GM21529 (cell line): Measurements from ENCODE around the gene RAD51B.
A peak's percentile ranks its signal among the peaks of the same experiment; 100 is the strongest.

ENCODE experiments used
- ATAC-seq: cut with Tn5 transposase; IDR thresholded peaks from one replicate; pipeline ENCODE4 v1.9.1; 2021; ENCODE audit not compliant: unreplicated experiment

The RAD51B gene

DNA sequence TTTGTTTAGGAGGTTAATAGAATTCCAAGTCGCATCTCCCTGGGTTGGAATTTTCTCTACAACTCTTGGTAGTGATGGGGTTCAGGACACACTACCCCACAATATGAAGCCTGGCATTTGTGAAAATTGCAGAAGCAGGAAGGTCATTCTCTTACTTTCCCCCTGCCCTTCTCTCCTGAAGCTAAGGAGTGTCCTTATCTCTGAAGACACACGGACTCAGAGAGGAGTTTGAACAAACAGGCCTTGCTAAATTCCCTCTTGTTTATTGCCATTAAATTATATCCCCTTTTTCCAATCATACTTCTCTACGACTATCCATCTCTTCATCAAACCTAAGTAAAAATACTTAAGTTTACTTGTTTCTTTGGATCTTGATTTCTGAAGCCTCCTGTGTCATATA lies 443.0 kb downstream of the RAD51B start:
- no peak for ATAC-seq

DNA sequence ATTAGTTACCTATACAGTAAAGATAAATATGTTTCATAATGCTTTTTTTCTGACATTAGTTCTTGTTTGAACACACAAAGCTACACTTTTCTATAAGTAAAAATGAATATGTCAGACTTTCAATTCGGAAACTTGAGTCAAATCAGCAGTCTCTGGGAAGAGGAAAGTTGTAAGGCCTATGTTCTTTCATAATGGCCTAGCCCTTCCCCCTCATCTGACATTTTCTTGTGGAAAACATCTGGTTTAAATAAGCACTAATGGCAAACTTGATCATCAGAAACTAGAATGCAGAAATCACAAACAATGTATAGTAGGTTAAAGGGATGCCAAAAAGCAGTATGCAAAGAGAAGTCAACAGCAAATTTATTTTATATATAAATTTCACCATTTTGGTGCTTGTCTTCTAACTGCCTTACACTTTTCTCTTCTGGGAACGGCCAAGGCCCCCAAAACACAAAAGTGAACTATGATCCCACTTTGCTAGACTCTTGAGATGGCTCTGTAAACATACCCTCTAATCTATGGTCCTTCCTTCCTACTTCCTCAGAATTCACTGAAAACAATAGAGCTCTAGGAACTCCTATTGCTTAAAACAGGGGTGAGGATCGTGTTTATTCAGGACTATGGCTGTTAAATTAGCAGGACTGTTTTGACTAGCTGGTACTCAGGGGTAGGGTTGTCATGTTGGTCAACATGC lies 444.1 kb downstream of the RAD51B start:
- ATAC-seq: no peak

DNA sequence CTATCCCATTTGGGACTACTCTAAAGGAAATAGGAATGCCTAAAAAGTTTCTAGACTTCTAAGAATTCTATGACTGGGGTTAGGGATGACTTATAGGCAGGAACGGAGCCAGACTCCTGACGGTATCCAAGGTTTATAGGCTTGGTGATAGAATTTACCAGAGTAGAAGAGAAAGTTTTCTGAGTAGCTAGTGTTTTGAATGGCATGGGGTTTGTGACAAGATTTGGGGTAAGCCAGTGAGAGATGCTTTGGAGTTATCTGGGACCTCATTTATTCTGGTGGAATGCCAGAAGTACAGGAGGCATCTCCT lies 444.6 kb downstream of the RAD51B start:
- no peak for ATAC-seq

DNA sequence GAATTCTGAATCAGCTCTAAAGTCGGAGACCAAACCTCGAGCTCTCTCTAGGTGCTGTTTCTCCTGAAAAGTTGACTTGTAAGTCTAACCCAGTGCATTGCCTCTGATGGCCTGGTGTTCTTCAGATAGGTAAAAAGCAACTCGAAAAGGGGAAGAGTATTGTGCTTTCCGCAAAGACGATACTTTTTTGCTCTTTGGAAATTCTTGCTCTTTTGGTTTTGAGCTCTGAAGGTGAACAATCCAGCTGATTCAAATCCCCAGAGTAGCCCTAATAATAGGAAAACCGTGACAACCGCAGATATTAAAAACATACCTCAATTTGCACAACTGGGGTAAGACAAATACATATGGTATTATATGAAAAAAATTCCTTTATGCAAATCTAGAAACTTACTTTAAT lies 447.4 kb downstream of the RAD51B start:
- ATAC-seq: no peak

DNA sequence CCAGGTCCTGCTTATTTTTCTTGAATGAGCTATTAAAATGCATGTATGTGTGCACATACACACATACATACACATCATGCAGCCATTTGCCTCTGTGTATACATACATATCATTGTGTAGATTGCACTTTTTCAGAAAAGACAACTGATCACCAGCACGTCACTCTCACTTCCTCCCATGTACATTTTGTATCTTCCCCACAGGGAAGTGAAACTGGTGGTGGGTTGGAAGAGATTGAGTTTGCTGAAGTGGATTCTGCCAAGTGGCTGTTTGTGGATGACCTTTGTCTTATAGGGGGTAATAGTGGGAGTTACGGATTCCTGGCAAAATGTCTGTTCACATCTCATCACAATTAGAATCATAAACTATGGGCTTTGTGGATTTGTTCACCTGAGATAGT lies 448.6 kb downstream of the RAD51B start:
- ATAC-seq: peak; percentile 60

DNA sequence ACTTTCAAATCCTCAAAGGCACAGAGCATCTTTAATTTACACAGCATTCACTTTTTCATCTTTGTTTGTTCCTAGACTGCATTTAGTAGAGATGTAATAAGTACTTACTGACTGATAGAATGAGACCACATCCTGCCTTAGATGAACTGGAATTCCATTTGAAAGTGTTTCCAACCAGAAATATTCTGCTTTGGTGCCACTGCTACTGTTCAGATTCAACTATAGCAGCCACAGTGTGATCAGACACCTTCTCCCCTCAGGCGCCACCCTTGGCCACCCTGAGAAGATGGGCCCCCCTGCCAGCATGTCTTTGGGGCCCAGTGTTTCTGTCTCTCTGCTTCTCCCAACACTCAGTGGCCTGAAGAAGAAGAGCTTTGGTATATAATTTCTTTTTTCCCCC lies 449.1 kb downstream of the RAD51B start:
- ATAC-seq: no peak

DNA sequence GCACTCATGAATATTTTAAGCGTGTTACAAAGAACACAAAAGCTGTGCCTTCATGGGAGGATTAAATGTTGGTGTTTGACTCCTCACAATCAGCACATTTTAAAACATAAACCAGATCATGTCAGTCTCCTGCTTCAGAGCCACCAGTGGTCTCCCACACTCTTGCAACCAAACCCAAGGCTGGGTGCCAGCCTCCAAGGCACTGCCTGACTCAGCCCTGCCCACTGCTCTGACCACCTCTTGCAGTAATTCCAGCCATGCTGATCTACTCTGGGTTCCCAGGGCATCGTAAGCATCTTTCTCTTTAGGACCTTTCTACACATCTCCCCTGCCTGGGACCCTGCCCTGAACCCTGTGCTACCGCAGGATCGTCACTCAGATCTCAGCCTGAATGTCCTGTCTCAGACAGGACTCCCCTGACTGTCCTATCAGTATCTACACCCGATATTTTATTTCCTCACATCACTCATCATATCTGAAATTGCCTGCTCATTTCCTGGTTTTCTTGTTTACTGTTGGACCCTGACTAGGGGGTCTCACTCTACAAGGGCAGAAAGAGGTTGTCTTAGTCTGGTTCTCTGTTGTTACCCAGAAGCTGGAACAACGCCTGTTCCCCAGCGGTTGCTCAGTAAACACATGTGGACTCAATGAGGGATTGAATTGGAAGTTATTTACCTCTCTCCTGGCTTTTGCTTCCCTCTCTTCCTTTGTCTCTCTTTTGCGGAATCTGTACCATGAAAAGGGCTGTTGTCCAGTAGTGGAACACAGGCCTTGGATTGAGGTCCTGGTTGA lies 449.8 kb downstream of the RAD51B start:
- ATAC-seq: no peak

DNA sequence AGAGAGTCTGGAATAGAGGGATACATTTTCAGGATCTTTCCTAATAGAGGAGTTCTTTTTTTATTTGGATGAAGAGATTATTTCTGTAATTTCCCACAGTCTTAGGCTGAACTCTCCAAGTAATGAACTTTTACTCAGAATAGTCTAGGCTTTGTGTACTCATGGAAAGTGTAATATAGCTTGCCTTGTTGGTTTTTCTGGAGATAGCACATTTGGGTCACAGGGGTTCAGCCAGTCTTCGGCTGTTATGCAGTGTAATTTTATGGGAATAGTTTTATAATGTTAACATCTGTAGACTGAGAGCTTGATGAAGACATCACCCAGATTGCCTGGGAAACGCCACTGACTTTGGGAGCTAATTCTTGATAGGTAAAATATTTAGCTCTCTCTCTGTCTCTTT lies 450.8 kb downstream of the RAD51B start:
- ATAC-seq: no peak

DNA sequence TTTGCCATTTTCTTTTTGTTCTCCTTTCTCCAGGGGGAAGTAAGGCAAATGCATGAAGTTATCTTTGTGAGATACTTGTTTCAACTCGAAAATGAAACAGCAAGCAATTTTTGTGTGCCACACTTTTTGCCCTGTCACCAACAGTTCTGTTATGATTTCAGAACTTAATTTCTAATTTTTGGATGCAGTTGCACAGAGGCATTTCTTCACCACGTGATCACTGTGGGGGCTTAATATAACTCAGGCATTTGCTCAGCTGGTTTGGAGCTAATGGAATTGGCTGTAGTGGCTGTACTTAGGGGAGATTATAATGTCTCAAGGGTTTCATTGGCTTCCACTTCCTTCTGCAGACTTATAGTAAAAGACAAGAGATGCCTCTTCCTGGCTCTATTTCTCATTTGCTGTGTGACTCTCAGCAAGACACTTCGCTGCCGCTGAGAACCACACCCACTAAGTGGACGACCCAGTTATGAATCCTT lies 452.4 kb downstream of the RAD51B start:
- ATAC-seq: no peak

DNA sequence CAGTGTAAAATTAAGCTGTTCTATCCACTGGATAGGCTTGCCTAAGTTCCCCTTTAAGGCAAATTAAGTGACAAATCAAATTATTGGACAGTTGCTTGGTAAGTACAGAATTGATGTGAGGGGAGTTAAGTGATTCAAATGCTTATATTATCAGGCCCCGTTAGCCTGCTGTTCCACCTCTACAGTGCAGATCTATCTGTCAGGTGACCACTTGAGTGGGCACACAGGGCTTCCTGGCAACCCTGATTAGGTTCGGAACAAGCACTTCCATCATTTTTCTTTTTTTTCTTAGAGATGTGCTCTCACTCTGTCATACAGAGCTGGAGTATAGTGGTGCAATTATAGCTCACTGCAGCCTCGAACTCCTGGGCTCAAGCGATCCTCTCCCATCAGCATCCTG lies 453.8 kb downstream of the RAD51B start:
- ATAC-seq: no peak

DNA sequence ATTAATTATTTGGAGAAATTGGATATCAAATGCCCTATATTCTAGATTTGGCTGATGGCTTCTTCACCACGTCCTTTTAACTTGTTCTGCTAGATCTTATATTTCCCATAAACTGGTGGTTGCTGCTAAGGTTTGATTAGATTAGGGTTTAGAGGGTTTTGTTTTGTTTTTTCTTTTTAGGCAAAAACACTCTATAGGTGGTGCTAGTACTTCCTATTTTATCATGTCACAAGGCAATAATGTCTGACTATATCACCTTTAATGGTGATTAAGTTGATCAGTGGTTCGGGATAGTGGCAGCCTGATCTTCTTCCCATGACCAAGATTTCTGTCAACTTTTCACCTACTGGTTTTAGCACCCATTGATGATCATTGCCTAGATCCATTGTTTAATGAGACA lies 455.1 kb downstream of the RAD51B start:
- ATAC-seq: no peak

DNA sequence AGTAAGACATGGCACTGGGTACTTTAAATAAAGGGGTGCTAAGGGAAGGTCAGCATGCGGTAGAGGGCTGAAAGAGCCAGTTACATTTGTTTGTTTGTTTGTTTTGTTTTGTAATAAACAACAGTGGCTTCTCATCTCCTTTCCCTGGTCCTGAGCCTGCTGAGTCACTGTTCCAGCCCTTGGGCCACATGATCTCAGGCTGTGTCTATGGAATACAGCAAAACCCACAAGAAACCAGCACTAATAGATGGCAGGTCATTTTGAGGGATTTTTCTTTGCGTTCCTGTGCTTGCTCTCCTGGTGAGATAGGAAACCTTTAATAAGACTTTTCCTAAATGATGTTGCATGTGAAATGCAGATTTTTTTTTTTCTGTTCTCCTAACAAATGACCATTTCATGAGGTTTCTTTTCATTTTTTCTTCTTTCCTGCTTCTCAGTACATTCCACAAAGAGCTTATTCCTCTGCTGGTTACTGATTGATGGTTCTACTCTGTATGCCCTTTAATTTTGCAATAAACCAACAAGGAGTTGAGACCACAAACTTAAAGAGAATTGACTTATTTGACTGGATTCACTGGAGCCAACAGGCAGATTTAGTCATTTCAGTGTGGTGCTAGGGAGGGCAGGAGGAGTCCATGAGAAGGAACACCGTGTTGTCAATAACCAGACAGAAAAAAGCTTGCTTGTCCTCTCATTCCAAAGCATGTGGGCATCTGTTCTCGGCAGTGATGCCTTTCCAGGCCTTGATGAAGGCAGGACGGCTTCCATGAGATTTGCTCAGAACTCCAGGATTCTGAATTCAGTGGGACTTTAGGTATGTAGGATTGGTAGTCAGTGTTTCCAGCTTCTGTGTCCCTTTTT lies 459.2 kb downstream of the RAD51B start:
- ATAC-seq: no peak

DNA sequence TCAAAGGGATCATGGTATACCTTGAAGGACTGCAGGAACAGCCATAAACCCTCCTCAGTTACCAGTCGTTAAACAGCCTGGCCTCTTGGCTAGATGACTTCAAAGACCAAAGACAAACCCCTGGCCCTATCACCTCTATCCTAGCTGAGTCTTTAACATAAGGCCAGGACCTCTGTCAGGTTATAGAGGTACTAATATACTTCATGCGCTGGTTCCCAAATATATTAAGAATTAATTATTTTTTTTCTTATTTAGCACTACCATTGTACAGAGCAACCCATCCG lies 459.8 kb downstream of the RAD51B start:
- no peak for ATAC-seq

DNA sequence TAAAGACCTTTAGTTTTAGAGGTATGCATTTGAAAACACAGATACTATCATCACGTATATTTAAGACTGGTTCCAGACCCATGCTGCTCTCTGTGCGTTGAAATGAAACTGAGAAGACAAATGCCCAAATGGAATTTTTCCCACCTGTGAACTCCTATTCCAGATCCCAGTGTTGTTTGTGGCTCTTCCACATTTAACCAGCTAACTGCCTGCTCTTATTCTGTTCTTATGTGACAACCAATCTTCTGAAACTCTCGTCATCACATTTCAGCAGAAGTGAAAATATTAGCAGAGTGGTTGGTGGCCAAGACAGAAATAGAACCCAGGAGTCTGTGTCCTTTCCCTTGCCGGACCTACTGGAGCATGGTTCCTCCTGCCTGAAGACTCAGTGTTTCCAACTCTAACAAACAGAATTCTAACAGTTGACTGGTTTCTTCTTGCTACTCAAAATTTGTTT lies 460.2 kb downstream of the RAD51B start:
- peak; percentile 53 for ATAC-seq

DNA sequence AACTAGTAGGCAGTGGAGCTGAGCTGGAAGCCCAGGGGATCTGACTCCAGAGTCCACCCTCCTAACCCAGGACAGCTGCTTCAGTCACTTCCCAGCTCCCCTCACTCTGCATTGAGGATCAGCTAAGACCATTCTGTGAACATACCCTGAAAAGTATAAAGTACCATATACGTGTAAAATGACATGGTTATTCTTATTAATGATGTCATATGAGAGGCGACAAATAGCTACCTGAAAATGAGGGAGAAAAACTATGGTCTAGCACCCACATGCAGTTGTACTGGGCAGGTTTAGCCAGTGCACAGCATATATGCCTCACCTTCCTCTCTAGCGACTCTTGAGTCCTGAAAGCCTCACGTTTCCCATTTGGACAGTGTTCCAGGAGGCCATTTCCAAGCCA lies 461.9 kb downstream of the RAD51B start:
- ATAC-seq: no peak

DNA sequence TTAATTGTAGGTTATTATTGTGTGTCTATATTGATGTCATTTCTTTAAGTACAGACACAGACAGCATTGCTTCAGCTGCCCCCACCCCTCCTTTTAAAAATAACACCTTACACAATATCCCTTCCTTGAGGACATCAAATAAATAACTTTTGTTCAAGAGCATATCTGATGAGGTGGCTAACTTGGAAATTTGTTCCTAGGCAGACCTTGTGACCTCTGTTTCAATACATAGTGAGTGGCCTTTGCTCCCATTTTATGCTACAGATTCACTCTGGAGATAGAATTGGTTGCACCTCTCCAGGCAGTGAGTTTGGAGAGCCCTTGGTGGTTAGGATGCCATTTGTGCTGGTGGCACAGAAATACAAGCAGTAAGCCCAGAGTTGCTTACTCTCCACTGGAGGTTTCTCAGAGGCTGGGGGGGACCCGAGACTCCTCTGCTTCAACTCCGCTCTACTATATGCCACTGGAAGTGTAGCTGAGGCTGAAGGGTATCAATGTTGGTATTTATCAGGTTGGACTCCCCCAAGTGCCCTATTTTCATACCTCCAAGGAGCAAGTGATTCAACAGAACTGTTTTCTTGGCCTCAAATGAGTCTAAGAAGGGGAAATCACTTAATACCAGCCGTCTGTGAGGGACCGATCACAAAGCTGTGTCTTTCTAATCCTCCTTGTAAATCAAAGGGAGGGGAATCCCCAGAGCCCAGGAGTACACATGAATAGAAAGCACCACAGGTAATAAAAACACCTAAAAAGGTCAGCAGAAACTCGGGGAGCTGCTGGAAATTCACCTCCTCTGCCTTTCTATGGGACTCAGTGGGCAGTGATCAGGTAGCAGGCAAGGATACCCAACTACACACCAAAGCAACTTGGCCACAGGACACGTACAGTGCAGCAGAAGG lies 463.1 kb downstream of the RAD51B start:
- peak; percentile 22 for ATAC-seq

DNA sequence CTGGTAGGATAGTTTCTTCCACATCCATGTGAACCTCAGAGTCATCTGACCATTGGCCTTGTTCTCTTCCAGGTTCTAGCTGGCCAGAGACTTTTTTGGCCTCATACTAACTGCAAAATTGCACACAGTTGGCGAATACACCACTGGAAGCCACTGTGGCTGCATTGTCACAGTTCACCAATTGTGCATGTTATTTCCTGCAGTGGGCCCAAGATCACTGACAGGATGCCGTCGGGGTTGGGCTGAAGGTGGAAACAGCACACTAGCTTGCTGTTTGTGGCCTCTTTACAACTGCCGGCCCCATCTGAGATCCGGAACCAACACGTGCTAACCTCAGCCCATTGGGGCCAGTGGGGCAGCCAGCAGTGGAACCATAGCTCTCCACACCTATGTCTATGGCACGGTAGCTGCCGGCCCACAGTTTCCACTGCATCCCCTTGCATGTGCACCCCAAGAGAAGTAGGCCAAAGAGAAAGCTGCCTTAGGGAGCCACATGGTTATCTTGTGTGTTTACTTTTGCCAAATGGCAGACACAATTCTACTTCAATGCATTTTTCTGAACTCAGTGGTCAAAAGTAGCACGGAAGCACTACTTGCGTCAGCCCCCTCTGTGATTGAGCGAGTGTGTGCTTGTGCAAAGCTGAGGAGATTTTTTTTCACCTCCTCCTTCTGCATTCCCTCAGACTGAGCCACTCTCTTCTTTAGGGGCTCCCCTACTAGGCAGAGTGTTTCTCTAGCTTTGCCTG lies 464.0 kb downstream of the RAD51B start:
- peak; percentile 39 for ATAC-seq

DNA sequence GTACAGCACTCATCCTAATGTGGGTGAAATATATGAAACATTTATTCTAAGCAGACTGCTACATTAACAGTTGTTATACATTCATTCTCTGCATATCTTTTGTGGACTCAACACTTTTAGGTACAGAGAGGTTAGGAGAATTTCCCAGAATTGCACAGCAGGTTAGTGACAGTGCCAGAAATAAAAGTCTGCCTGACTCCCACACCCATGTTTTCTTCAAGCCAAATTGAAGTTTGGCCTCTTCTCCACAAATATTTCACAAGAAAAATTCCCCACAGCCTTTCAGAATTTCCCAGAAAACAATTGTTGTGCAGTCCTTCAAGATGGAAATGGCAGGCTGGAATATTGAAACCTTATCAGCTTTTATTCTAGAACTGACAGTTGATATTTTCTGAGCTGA lies 464.8 kb downstream of the RAD51B start:
- ATAC-seq: no peak

DNA sequence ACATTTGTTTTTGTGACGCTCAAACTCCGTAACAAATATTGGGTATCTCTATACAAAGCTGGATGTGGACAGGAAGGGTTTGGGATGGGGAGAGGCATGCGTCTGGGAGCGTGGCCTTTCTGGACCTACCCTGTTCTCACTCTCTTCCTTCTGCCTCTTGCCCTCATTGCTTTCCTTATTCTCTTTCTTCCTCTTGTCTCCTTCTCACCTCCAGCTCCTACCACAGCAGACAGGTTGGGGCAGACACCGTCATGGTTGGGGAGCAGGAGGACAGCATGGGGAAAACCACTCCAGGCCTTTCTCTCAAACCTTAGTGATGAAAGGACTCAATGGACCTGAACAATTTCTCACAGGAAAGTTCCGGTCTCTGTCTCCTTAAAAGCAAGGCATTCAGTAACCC lies 465.3 kb downstream of the RAD51B start:
- ATAC-seq: no peak
